Measurements from ENCODE around the gene MYO5A. TPM values are rescaled to one million over a fixed set of nuclear protein-coding genes. Genes with fewer than 3 reads are reported as not detected.
"Not testable (repeated sequence)": the region's sequence is repeated elsewhere in the genome, so short reads cannot be mapped to it uniquely, and the experiment has no call there.

MYO5A gene
- total RNA-seq, 1 experiment from 2014 or later, result 21.8 TPM

GRCh38 chr15:52575072-52575471, 46.4 kb upstream of the MYO5A start:
- Histone ChIP-seq H2BK12ac (ENCODE audit: insufficient read length, low read depth, low read length) (no peak overlapping the region), H3K9ac (ENCODE audit: extremely low read depth, insufficient read length, low read length) (no peak overlapping the region), H2AK5ac (ENCODE audit: insufficient read length, low read length) (no peak overlapping the region), H3K4me2 (ENCODE audit: insufficient read depth, insufficient read length, low read length) (no peak overlapping the region), H3K23ac (ENCODE audit: insufficient read length, low read depth, low read length) (no peak overlapping the region), H3K23me2 (ENCODE audit: insufficient read length, low read depth, low read length, poor library complexity, severe bottlenecking) (no peaks in the 10 kb centered on the region), H3K56ac (ENCODE audit: insufficient read length, low read depth, low read length) (no peak overlapping the region), H2AFZ (ENCODE audit: low read length) (no peak overlapping the region), H2BK5ac (ENCODE audit: insufficient read length, low read length) (no peak overlapping the region), H3K14ac (ENCODE audit: insufficient read depth, low read length) (no peak overlapping the region), H2BK20ac (ENCODE audit: low read depth, low read length, poor library complexity, severe bottlenecking) (no peak overlapping the region), H2BK120ac (ENCODE audit: low read depth, low read length, poor library complexity, severe bottlenecking) (no peak overlapping the region), H4K20me1 (ENCODE audit: control insufficient read depth, insufficient read depth, insufficient read length) (no peaks in the 10 kb centered on the region), H3K4ac (ENCODE audit: low read depth, low read length) (no peak overlapping the region), H3K79me2 (ENCODE audit: insufficient read depth, low read length) (no peaks in the 10 kb centered on the region), H3K27me3 (ENCODE audit: insufficient read depth, low read length) (no peaks in the 10 kb centered on the region), H3K18ac (ENCODE audit: insufficient read length, low read depth, low read length) (no peak overlapping the region), H3K79me1 (ENCODE audit: insufficient read depth, low read depth, low read length, poor library complexity, severe bottlenecking) (no peaks in the 10 kb centered on the region), H3K9me3 (ENCODE audit: control insufficient read depth, low read depth, low read length) (no peaks in the 10 kb centered on the region), H3K27ac (ENCODE audit: insufficient read length, low read depth, low read length) (no peak overlapping the region), H3K4me1 (ENCODE audit: insufficient read depth, low read length) (no peaks in the 10 kb centered on the region), H4K91ac (ENCODE audit: insufficient read length, low read depth, low read length) (no peak overlapping the region), H2BK15ac (ENCODE audit: low read depth, low read length) (no peak overlapping the region), H4K8ac (replicated peaks; ENCODE audit: insufficient read length, low read depth, low read length) (no peak overlapping the region), H3T11ph (ENCODE audit: low read length) (no peak overlapping the region), H4K5ac (ENCODE audit: insufficient read length, low read depth, low read length) (no peak overlapping the region)
- Mint-ChIP-seq H3K9me3 (no peaks in the 10 kb centered on the region; a peak in 1 of 5 replicates), H3K36me3 (ENCODE audit: insufficient read depth in 1 of 3, low read depth in 3 of 3) (no peaks in the 10 kb centered on the region), H3K4me1 (peaks cover 4% of the 10 kb centered on the region in 2 experiments), H3K27ac (no peak overlapping the region), H3K4me3 (no peak overlapping the region), H3K27me3 (ENCODE audit: low read depth) (no peaks in the 10 kb centered on the region)
- DNase-seq, result no peak
- WGBS (ENCODE audit: extremely low coverage, insufficient read length, low lambda C conversion rate), result no CpG with 5 or more reads among the region's 2 CpGs
- TF ChIP-seq CTCF (conservative IDR thresholded peaks at IDR 0.05), result no peak

GRCh38 chr15:52574623-52575022, 45.9 kb upstream of the MYO5A start:
- H2AK5ac ChIP-seq (ENCODE audit: insufficient read length, low read length); H2BK12ac ChIP-seq (ENCODE audit: insufficient read length, low read depth, low read length); H3K79me2 ChIP-seq (ENCODE audit: insufficient read depth, low read length); H3K23me2 ChIP-seq (ENCODE audit: insufficient read length, low read depth, low read length, poor library complexity, severe bottlenecking); H4K5ac ChIP-seq (ENCODE audit: insufficient read length, low read depth, low read length); H3K4me1 Mint-ChIP-seq; H2BK15ac ChIP-seq (ENCODE audit: low read depth, low read length); H4K8ac ChIP-seq (replicated peaks; ENCODE audit: insufficient read length, low read depth, low read length); H2BK120ac ChIP-seq (ENCODE audit: low read depth, low read length, poor library complexity, severe bottlenecking); H3K18ac ChIP-seq (ENCODE audit: insufficient read length, low read depth, low read length); H2BK5ac ChIP-seq (ENCODE audit: insufficient read length, low read length); H3K79me1 ChIP-seq (ENCODE audit: insufficient read depth, low read depth, low read length, poor library complexity, severe bottlenecking); H2AFZ ChIP-seq (ENCODE audit: low read length); H4K91ac ChIP-seq (ENCODE audit: insufficient read length, low read depth, low read length); H2BK20ac ChIP-seq (ENCODE audit: low read depth, low read length, poor library complexity, severe bottlenecking); H3K36me3 Mint-ChIP-seq (ENCODE audit: insufficient read depth in 1 of 3, low read depth in 3 of 3); H3K9me3 Mint-ChIP-seq; H3K27ac Mint-ChIP-seq; H3K23ac ChIP-seq (ENCODE audit: insufficient read length, low read depth, low read length); H3K4ac ChIP-seq (ENCODE audit: low read depth, low read length); H3K4me1 ChIP-seq (ENCODE audit: insufficient read depth, low read length); H3T11ph ChIP-seq (ENCODE audit: low read length); H3K27me3 Mint-ChIP-seq (ENCODE audit: low read depth); H3K56ac ChIP-seq (ENCODE audit: insufficient read length, low read depth, low read length); DNase-seq; H3K4me2 ChIP-seq (ENCODE audit: insufficient read depth, insufficient read length, low read length); H3K27me3 ChIP-seq (ENCODE audit: insufficient read depth, low read length); H3K14ac ChIP-seq (ENCODE audit: insufficient read depth, low read length); H3K9me3 ChIP-seq (ENCODE audit: control insufficient read depth, low read depth, low read length); H3K4me3 Mint-ChIP-seq; H4K20me1 ChIP-seq (ENCODE audit: control insufficient read depth, insufficient read depth, insufficient read length); H3K9ac ChIP-seq (ENCODE audit: extremely low read depth, insufficient read length, low read length); H3K27ac ChIP-seq (ENCODE audit: insufficient read length, low read depth, low read length): not testable (repeated sequence)
- WGBS (ENCODE audit: extremely low coverage, insufficient read length, low lambda C conversion rate), result no CpG with 5 or more reads among the region's 3 CpGs
